Hair follicular keratinocyte (primary cell): Measurements from ENCODE around the gene ACTL9. TPM values are rescaled to one million over a fixed set of nuclear protein-coding genes. Genes with fewer than 3 reads are reported as not detected.

Experiments used
- total RNA-seq: library from RNA; depleted of rRNA; stranded (reverse); fragments of >200 nt; gene quantifications from 2 replicates; pipeline ENCODE4 v1.2.3, GENCODE V29; 2015

Gene ACTL9
- total RNA-seq, result not detected in 2 replicates

GRCh38 chr19:8698433-8699063 lies at the start of gene ACTL9:
Gene ACTL9, minus strand, starts transcription at chr19:8698795. Its CDS starts 94 bp downstream, at chr19:8698701.

GRCh38 chr19:8721334-8721733 lies 22.7 kb upstream of the ACTL9 start, which contains the start of gene OR2Z1:
Gene OR2Z1, plus strand, starts transcription at chr19:8721634. Its CDS starts 9,395 bp downstream, at chr19:8731029.

Other genes starting within 250 kb of the ACTL9 start
- gene PRAM1, start 196.2 kb downstream of the ACTL9 start, total RNA-seq, result not detected in 2 replicates
- 2.3 and 3.7 TPM in 2 replicates for gene ZNF414, start 184.6 kb downstream of the ACTL9 start, total RNA-seq
- gene MYO1F, start 121.4 kb downstream of the ACTL9 start, total RNA-seq, result 0.31 TPM in 1 of 2 replicates, not detected in the other
- not detected in 2 replicates for gene ADAMTS10, start 88.1 kb downstream of the ACTL9 start, total RNA-seq
- gene NFILZ, start 68.2 kb downstream of the ACTL9 start, total RNA-seq, result not detected in 2 replicates
- gene OR2Z1, start 22.8 kb upstream of the ACTL9 start, total RNA-seq, result not detected in 2 replicates
- gene ZNF558, start 133.5 kb upstream of the ACTL9 start, total RNA-seq, result 12.8 and 20.3 TPM in 2 replicates
- gene MBD3L1, start 133.6 kb upstream of the ACTL9 start, total RNA-seq, result not detected in 2 replicates